ENCODE data around the gene PNPO.
"Not testable (repeated sequence)": the region's sequence is repeated elsewhere in the genome, so short reads cannot be mapped to it uniquely, and the experiment has no call there.

PNPO gene

DNA sequence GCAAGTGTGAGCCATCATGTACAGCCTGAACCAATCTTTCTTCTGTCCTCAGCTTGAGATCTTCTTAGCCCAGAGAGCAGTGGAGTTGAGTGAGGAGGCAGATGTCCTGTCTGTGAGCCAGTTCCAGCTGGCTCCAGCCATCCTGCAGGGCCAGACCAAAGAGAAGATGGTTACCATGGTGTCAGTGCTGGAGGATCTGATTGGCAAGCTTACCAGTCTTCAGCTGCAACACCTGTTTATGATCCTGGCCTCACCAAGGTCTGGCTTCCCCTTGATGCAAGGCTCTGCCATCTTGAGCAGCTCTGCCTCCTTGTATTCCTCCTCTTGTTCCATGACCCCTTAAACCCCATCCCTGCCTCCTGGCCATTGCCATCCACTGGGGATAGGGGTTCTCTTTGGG lies 39.2 kb downstream of the PNPO start:
- no peak for DNase-seq

DNA sequence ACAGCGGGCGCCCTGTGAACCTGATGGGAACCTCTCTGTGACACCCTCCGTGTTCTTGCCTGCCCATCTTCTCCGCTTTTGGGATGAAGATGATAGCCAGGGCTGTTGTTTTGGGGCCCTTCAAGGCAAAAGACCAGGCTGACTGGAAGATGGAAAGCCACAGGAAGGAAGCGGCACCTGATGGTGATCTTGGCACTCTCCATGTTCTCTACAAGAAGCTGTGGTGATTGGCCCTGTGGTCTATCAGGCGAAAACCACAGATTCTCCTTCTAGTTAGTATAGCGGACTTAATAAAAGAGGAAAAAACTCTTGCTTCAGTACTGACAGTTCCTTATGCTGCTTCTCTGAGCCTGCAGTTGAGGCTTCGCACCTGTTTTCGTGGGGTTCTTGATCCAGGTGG lies 40.1 kb downstream of the PNPO start:
- no peak for DNase-seq

GRCh38 chr17:47982091-47982617 lies 40.8 kb downstream of the PNPO start:
- no peak for DNase-seq

GRCh38 chr17:47982645-47983390 lies 41.4 kb downstream of the PNPO start:
- DNase-seq, result no peak

- no peak for DNase-seq
These were observed 42.3 kb downstream of the PNPO start for GRCh38 chr17:47983492-47984223.

- DNase-seq, result no peak
These were observed 45.1 kb downstream of the PNPO start for GRCh38 chr17:47986520-47986919.

DNA sequence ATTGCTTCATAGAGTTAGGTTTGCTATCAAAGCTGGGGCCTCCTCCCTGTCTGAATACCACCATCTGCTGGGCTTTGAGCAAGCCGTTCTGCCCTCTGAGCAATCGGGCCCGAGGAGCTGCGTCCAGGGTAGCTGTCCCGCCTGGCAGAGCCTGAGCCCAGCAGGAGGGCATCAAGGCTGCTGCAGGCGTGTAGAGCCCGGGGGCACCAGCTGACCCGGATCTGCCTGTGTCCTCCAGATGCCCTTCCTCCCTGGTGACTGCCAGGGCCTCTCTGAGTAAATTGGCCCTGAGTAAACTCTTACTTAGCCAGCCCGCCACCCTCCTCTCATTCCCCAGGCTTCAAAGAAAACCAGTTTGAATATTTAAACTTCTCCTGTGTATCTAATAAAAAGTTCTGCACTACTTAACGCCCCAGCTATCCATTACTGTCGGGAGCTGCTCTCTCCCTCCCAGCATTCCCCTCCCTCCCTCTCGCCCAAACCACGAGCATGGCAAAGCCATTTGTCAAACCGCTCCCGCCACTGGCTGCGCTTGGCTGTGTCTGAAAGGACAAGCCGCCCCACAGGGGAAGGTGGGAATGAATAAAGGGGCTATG lies 46.0 kb downstream of the PNPO start:
- DNase-seq, result peak; percentile 46

DNA sequence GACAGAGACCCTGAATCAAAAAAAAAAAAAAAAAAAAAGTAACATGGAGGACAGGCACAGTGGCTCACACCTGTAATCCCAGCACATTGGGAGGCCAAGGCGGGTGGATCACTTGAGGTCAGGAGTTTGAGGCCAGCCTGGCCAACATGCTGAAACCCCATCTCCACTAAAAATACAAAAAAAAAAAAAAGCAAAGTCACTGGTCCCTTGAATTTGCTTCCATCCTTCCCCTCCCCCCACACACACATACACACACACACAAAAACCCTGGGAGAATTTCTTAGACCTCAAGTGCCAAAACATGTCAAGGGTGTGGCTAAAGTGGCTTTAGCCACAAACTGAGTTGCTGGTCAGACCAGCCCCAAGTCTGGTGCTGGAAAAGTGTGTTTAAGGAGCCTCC lies 47.1 kb downstream of the PNPO start:
- not testable (repeated sequence) for DNase-seq

GRCh38 chr17:47989159-47989558 lies 47.8 kb downstream of the PNPO start:
- no peak for DNase-seq

DNA sequence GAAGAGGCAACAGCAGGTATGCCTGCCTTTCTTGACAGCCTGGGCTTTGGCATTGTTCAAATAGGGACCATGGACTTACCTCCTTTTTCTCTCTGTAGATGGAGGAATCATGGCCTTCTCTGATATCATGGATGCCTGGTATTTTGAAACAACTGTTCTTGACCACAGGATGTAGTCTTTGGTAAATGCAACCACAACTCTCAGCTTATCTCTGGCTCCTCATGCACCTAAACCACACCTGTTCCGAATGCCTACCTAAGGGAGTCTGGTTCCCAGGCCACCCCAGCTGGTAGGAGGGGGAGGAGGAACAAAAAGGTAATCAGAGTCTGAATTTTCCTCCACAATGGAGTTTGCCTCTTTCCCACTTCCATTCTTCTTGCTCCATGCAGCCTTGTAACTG lies 48.3 kb downstream of the PNPO start:
- no peak for DNase-seq

GRCh38 chr17:47990962-47991731 lies 49.8 kb downstream of the PNPO start:
- DNase-seq, result no peak

DNA sequence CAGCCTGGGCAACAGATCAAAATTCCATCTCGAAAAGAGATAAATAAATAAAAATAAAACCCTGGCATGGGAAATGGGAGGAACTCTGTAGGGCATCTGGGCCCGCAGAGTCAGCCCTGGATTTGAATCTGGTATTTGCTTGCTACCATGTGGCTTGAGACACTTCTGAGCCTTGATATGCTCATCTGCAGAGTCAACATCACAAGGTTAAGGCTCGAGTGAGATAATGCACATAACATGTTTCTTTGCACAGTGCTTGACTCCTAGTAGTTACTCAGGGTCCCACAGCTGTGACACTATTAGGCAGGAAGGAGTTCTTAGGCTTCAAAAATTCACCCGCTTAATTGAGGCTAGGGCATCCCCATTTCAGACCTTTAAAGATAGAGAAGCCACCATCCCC lies 50.8 kb downstream of the PNPO start:
- no peak for DNase-seq

GRCh38 chr17:47993031-47993564 lies 51.7 kb downstream of the PNPO start:
- DNase-seq, result no peak

- DNase-seq, result no peak
These were observed 52.6 kb downstream of the PNPO start for GRCh38 chr17:47993964-47994363.

DNA sequence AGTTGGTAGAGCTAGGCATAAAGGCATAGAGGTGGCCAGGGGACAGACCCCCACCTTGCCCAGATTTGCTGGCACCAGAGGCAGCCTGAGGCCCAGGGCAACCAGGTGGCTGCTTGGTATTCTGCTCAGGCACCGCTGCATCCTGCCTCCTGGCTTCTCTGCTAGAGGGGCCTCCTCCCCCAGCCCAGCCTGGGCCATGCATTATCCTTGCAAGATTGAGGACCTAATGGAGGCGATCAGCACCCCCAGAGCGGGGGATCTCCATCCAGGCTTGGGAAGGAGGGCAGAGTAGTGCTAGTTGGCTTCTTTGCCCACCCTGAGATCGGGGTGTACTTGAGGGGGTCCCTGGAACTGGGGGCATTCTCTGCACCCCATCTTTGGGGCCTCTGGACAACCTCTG lies 53.4 kb downstream of the PNPO start:
- no peak for DNase-seq

- no peak for DNase-seq
These were observed 54.0 kb downstream of the PNPO start for GRCh38 chr17:47995241-47995935.

GRCh38 chr17:47996201-47996600 lies 54.8 kb downstream of the PNPO start:
- DNase-seq, result no peak

DNA sequence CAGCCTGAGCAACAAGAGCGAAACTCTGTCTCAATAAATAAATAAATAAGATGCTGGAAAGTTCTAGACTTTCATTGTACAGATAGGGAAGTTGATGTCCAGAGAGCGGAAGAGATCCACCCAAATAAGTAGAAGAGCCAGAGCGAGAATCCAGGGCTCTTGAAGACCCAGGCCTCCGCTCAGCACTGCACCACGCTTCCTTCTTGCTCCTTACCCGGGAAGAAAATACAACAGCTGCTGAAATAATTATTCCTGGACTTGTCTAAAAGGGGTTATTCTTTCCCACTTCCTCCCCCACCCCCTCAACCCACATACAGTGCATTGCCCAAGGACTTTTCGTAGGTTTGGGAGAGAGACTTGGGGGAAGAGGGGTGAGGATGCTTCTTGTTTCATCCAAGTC lies 56.2 kb downstream of the PNPO start:
- no peak for DNase-seq

DNA sequence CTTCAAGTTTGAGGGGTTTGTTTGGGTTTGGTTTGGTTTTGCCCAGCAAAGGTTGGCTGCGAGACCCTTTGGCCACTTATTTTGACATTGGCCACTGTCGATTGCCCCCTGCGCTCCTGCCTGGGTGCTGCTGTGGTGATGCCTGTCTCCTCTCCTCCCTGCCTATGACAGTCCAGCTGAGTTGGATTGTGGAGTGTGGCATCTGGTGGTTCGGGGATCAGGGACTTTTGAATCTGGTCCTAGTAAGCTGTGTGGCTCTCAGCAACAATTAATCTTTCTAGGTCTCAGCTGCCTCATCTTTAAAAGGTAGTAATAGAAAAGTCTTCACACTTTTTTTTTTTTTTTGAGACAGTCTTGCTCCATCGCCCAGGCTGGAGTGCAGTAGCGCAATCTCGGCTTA lies 56.7 kb downstream of the PNPO start:
- no peak for DNase-seq
